Muscle layer of duodenum (tissue), 2 donors: ENCODE data around the gene ZFHX2.

Experiments
- H3K27ac ChIP-seq: one replicate; pipeline ENCODE4 v1.7.0; 2013; ENCODE audit warnings: mild to moderate bottlenecking, low read length
- H3K27me3 ChIP-seq: one replicate; pipeline ENCODE4 v1.7.0; 2013; ENCODE audit warnings: low read depth, mild to moderate bottlenecking, control low read depth, low read length
- H3K36me3 ChIP-seq, 2 donors: one replicate each; pipeline ENCODE4 v1.7.0; 2013; ENCODE audit warnings: low read length in 2 of 2, control low read depth in 1 of 2, mild to moderate bottlenecking in 1 of 2; ENCODE audit not compliant: insufficient read depth in 2 of 2, control insufficient read depth in 1 of 2
- H3K4me1 ChIP-seq, 2 donors: one replicate each; pipeline ENCODE4 v1.7.0; 2013; ENCODE audit warnings: low read length in 2 of 2, mild to moderate bottlenecking in 2 of 2, control low read depth in 1 of 2, moderate library complexity in 1 of 2; ENCODE audit not compliant: insufficient read depth in 2 of 2, control insufficient read depth in 1 of 2
- H3K4me3 ChIP-seq, 2 donors: one replicate each; pipeline ENCODE4 v1.7.0; 2013; ENCODE audit warnings: low read length in 2 of 2, low read depth in 1 of 2, mild to moderate bottlenecking in 1 of 2
- H3K9me3 ChIP-seq, 2 donors: one replicate each; pipeline ENCODE4 v1.7.0; 2013; ENCODE audit warnings: low read length in 2 of 2, control low read depth in 1 of 2, mild to moderate bottlenecking in 1 of 2; ENCODE audit not compliant: control insufficient read depth in 1 of 2
- donor health status: healthy.

The ZFHX2 gene

GRCh38 chr14:23571701-23572523, 20.3 kb upstream of the ZFHX2 start:
- peaks cover 7 to 17% of the 10 kb centered on the region in 2 donors for H3K4me1 ChIP-seq

GRCh38 chr14:23570806-23571483, 19.4 kb upstream of the ZFHX2 start:
- Histone ChIP-seq H3K36me3 (no peaks in the 10 kb centered on the region), H3K4me3 (no peak overlapping the region), H3K27ac (no peak overlapping the region), H3K4me1 (peaks cover 7 to 8% of the 10 kb centered on the region in 2 donors), H3K9me3 (no peaks in the 10 kb centered on the region), H3K27me3 (peaks cover 4% of the 10 kb centered on the region)

More at GRCh38 chr14:23571701-23572523, 20.3 kb upstream of the ZFHX2 start:
- Histone ChIP-seq H3K4me3 (no peak overlapping the region), H3K27ac (no peak overlapping the region), H3K9me3 (no peaks in the 10 kb centered on the region), H3K27me3 (peaks cover 12% of the 10 kb centered on the region), H3K36me3 (no peaks in the 10 kb centered on the region)

GRCh38 chr14:23569443-23570151, 18.0 kb upstream of the ZFHX2 start:
- H3K36me3 ChIP-seq: no peaks in the 10 kb centered on the region
- no peak overlapping the region for H3K27ac ChIP-seq
- H3K4me1 ChIP-seq: peaks cover 7 to 8% of the 10 kb centered on the region in 2 donors
- no peaks in the 10 kb centered on the region for H3K9me3 ChIP-seq
- H3K4me3 ChIP-seq: no peak overlapping the region
- H3K27me3 ChIP-seq: no peaks in the 10 kb centered on the region

- H3K36me3 ChIP-seq: peaks cover 0 to 4% of the 10 kb centered on the region in 2 donors
- H3K27ac ChIP-seq: no peak overlapping the region
- no peaks in the 10 kb centered on the region for H3K9me3 ChIP-seq
- no peak overlapping the region for H3K4me3 ChIP-seq
- peaks cover 7 to 8% of the 10 kb centered on the region in 2 donors for H3K4me1 ChIP-seq
- H3K27me3 ChIP-seq: no peaks in the 10 kb centered on the region
These were observed 17.2 kb upstream of the ZFHX2 start for GRCh38 chr14:23568600-23569331.

GRCh38 chr14:23568021-23568599, 16.5 kb upstream of the ZFHX2 start:
- peaks cover 7 to 8% of the 10 kb centered on the region in 2 donors for H3K4me1 ChIP-seq
- H3K9me3 ChIP-seq: no peaks in the 10 kb centered on the region
- no peak overlapping the region for H3K27ac ChIP-seq
- no peaks in the 10 kb centered on the region for H3K27me3 ChIP-seq
- H3K4me3 ChIP-seq: peak overlapping the region; percentile 83
- peaks cover 0 to 4% of the 10 kb centered on the region in 2 donors for H3K36me3 ChIP-seq

GRCh38 chr14:23567186-23568020, 15.8 kb upstream of the ZFHX2 start, which contains the start of gene AP1G2:
TSS of gene AP1G2 (minus strand) at chr14:23567791. CDS start at chr14:23567314, 477 bp downstream.
- H3K27me3 ChIP-seq: no peaks in the 10 kb centered on the region
- H3K36me3 ChIP-seq: peaks cover 0 to 4% of the 10 kb centered on the region in 2 donors
- H3K4me3 ChIP-seq: peak within 1 kb of the TSS; percentile 83
- H3K4me1 ChIP-seq: peaks cover 7 to 8% of the 10 kb centered on the region in 2 donors
- H3K9me3 ChIP-seq: no peaks in the 10 kb centered on the region
- H3K27ac ChIP-seq: peak within 1 kb of the TSS; percentile 51

- H3K36me3 ChIP-seq: peaks cover 3 to 10% of the 10 kb centered on the region in 2 donors
- H3K27me3 ChIP-seq: no peaks in the 10 kb centered on the region
- H3K4me3 ChIP-seq: peak overlapping the region; percentile 83
- no peaks in the 10 kb centered on the region for H3K9me3 ChIP-seq
- peaks cover 7 to 8% of the 10 kb centered on the region in 2 donors for H3K4me1 ChIP-seq
- H3K27ac ChIP-seq: peak overlapping the region; percentile 51
These were observed 15.2 kb upstream of the ZFHX2 start for GRCh38 chr14:23566778-23567185.

- Histone ChIP-seq H3K27me3 (no peaks in the 10 kb centered on the region), H3K9me3 (no peaks in the 10 kb centered on the region), H3K27ac (no peak overlapping the region), H3K4me1 (peaks cover 7 to 8% of the 10 kb centered on the region in 2 donors), H3K4me3 (peak overlapping the region; percentile 83), H3K36me3 (peaks cover 8 to 11% of the 10 kb centered on the region in 2 donors)
These were observed 14.7 kb upstream of the ZFHX2 start for GRCh38 chr14:23566112-23566777.

GRCh38 chr14:23565626-23566025, 14.1 kb upstream of the ZFHX2 start:
- H3K4me1 ChIP-seq: peaks cover 7 to 8% of the 10 kb centered on the region in 2 donors
- H3K36me3 ChIP-seq: peaks cover 11 to 14% of the 10 kb centered on the region in 2 donors
- H3K9me3 ChIP-seq: no peaks in the 10 kb centered on the region
- H3K27me3 ChIP-seq: no peaks in the 10 kb centered on the region
- H3K27ac ChIP-seq: no peak overlapping the region
- H3K4me3 ChIP-seq: no peak overlapping the region
